Measurements from ENCODE around the gene ZNF217. TPM values are rescaled to one million over a fixed set of nuclear protein-coding genes. Genes with fewer than 3 reads are reported as not detected.

The ZNF217 gene
- total RNA-seq, 1 experiment from 2014 or later: 210 TPM

DNA sequence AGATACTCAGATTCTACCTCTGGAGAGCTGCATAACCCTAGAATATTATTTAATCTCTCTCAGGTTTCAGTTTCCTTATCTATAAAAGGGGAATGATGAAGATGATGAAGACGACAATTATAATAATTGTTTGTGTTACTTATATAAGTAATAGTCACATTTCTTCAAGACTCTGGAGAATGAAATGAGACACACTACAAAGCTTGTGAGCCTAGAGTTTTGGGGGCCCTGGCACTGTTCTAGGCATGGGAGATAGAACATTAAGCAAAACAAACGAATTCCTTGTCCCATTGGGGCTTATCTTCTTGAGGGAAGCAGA is 5.4 kb upstream of the ZNF217 start:
- Histone ChIP-seq H3K27me3 (ENCODE audit: control insufficient read depth, insufficient read depth, low read length) (no peaks in the 10 kb centered on the region), H3K4me3 (ENCODE audit: low read depth in 2 of 2, low read length in 2 of 2) (peak overlapping the region in 1 of 2 experiments; percentile 66; a peak in 2 of 4 replicates), H3K36me3 (ENCODE audit: control insufficient read depth, insufficient read depth, low read length) (no peaks in the 10 kb centered on the region), H3K4me1 (ENCODE audit: control insufficient read depth, insufficient read depth, low read length) (peaks cover 37% of the 10 kb centered on the region), H3K9me3 (ENCODE audit: control insufficient read depth, insufficient read depth, low read depth, low read length) (no peaks in the 10 kb centered on the region), H3K27ac (ENCODE audit: low read length) (peak overlapping the region; percentile 98)
- TF ChIP-seq, protein P1, sequence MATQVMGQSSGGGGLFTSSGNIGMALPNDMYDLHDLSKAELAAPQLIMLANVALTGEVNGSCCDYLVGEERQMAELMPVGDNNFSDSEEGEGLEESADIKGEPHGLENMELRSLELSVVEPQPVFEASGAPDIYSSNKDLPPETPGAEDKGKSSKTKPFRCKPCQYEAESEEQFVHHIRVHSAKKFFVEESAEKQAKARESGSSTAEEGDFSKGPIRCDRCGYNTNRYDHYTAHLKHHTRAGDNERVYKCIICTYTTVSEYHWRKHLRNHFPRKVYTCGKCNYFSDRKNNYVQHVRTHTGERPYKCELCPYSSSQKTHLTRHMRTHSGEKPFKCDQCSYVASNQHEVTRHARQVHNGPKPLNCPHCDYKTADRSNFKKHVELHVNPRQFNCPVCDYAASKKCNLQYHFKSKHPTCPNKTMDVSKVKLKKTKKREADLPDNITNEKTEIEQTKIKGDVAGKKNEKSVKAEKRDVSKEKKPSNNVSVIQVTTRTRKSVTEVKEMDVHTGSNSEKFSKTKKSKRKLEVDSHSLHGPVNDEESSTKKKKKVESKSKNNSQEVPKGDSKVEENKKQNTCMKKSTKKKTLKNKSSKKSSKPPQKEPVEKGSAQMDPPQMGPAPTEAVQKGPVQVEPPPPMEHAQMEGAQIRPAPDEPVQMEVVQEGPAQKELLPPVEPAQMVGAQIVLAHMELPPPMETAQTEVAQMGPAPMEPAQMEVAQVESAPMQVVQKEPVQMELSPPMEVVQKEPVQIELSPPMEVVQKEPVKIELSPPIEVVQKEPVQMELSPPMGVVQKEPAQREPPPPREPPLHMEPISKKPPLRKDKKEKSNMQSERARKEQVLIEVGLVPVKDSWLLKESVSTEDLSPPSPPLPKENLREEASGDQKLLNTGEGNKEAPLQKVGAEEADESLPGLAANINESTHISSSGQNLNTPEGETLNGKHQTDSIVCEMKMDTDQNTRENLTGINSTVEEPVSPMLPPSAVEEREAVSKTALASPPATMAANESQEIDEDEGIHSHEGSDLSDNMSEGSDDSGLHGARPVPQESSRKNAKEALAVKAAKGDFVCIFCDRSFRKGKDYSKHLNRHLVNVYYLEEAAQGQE (IDR thresholded peaks at IDR 0.05; ENCODE audit: insufficient read depth in 1 of 2, low read depth in 2 of 2, low read length in 1 of 2): no peak
- TF ChIP-seq TCF7L2 (IDR thresholded peaks at IDR 0.05; ENCODE audit: low read depth, low read length): no peak
- TF ChIP-seq, protein P2, sequence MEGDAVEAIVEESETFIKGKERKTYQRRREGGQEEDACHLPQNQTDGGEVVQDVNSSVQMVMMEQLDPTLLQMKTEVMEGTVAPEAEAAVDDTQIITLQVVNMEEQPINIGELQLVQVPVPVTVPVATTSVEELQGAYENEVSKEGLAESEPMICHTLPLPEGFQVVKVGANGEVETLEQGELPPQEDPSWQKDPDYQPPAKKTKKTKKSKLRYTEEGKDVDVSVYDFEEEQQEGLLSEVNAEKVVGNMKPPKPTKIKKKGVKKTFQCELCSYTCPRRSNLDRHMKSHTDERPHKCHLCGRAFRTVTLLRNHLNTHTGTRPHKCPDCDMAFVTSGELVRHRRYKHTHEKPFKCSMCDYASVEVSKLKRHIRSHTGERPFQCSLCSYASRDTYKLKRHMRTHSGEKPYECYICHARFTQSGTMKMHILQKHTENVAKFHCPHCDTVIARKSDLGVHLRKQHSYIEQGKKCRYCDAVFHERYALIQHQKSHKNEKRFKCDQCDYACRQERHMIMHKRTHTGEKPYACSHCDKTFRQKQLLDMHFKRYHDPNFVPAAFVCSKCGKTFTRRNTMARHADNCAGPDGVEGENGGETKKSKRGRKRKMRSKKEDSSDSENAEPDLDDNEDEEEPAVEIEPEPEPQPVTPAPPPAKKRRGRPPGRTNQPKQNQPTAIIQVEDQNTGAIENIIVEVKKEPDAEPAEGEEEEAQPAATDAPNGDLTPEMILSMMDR (IDR thresholded peaks at IDR 0.05): no peak
- no peak for TF ChIP-seq SIN3A (IDR thresholded peaks at IDR 0.05; ENCODE audit: borderline replicate concordance, insufficient read depth, low read depth, low read length)
- no peak for TF ChIP-seq POLR2AphosphoS5 (IDR thresholded peaks at IDR 0.05; ENCODE audit: low read depth, low read length)
- ChIA-PET POLR2A (interaction anchor here (0.5 to 1.3 kb wide), 3 partner anchors 10 to 47 kb away, joined by 4 to 10 read pairs (median 4); no protein-coding TSS in a partner anchor), CTCF (interaction anchor here (1.0 kb wide), 1 partner anchor 10 kb away, joined by 3 read pairs; no protein-coding TSS in a partner anchor)
- BruUV-seq (replicated peaks): no TSS peak
- in situ Hi-C loops (cut with HindIII; ENCODE audit: low pct_unique_long_range_greater_than_20kb, low sequenced_read_pairs) (no loop called here), intact Hi-C loops (cut with micrococcal nuclease; ENCODE audit: unreplicated experiment) (loop anchor here (10.0 kb wide), 2 partner anchors 136 to 316 kb away; no protein-coding TSS in a partner anchor)
- DNase-seq (ENCODE audit: low read depth, low spot score): no peak
- no peak for ATAC-seq

DNA sequence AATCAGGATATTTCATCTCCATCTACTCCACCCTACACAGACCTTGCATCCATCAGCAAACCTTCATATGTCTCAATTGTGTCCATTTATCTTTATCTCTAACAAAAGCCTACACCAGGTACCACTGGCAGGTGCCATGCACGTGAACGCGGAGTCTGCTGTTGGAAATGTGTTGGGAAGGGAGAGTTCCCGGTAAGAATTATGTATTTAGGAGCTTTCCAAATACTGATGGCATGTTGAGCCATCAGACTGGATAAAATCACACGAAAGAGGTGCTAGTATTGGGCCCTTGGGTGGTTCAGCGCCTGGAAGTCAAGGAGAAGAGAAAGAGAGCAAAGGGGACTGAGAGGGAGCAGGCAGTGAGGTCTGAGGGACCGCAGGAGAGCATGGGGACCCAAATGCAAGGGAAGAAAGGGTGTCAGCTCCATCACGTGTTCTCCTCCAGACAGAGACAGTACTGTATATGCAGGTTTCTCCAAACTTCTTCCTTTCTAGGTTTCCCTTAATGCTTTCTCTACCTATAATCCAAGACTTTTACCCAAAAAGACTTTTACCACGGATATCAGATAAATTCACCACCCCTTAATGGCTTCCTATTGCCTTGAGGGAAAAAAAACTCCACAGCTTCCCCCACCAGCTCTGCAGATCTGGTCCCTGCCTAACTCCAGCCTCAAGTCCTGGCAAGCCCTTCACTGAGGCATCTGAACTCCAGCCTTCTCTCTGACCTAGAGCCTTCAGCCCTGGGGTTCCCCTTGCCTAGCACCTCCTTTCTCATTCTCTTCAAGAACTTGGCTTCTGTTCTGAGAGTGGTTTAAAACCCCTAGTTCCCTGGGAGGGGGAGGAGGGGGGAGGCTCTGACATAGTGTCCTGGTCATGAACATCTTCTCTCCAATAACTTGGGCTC is 4.8 kb upstream of the ZNF217 start:
- intact Hi-C loops (cut with micrococcal nuclease; ENCODE audit: unreplicated experiment): loop anchor here (10.0 kb wide), 2 partner anchors 136 to 316 kb away; no protein-coding TSS in a partner anchor
- Histone ChIP-seq H3K4me1 (ENCODE audit: control insufficient read depth, insufficient read depth, low read length) (peaks cover 33% of the 10 kb centered on the region), H3K27me3 (ENCODE audit: control insufficient read depth, insufficient read depth, low read length) (no peaks in the 10 kb centered on the region), H3K9me3 (ENCODE audit: control insufficient read depth, insufficient read depth, low read depth, low read length) (no peaks in the 10 kb centered on the region), H3K36me3 (ENCODE audit: control insufficient read depth, insufficient read depth, low read length) (no peaks in the 10 kb centered on the region), H3K27ac (ENCODE audit: low read length) (peak overlapping the region; percentile 98), H3K4me3 (ENCODE audit: low read depth in 2 of 2, low read length in 2 of 2) (peak overlapping the region; percentile 53 to 66)
- ATAC-seq (no peak), DNase-seq (ENCODE audit: low read depth, low spot score) (no peak)
- TF ChIP-seq POLR2AphosphoS5 (IDR thresholded peaks at IDR 0.05; ENCODE audit: low read depth, low read length): no peak
- TF ChIP-seq, protein P1 (IDR thresholded peaks at IDR 0.05; ENCODE audit: insufficient read depth in 1 of 2, low read depth in 2 of 2, low read length in 1 of 2): no peak
- no peak for TF ChIP-seq TCF7L2 (IDR thresholded peaks at IDR 0.05; ENCODE audit: low read depth, low read length)
- no peak for TF ChIP-seq SIN3A (IDR thresholded peaks at IDR 0.05; ENCODE audit: borderline replicate concordance, insufficient read depth, low read depth, low read length)
- TF ChIP-seq, protein P2 (IDR thresholded peaks at IDR 0.05): no peak
- BruUV-seq (replicated peaks): no TSS peak
- ChIA-PET CTCF (no interaction called here), POLR2A (no interaction called here)
- in situ Hi-C loops (cut with HindIII; ENCODE audit: low pct_unique_long_range_greater_than_20kb, low sequenced_read_pairs): no loop called here
